Measurements from ENCODE around the gene WDR27.

GRCh38 chr6:169452117-169452868 is 249.5 kb downstream of the WDR27 start:
- TF ChIP-seq, protein P1, sequence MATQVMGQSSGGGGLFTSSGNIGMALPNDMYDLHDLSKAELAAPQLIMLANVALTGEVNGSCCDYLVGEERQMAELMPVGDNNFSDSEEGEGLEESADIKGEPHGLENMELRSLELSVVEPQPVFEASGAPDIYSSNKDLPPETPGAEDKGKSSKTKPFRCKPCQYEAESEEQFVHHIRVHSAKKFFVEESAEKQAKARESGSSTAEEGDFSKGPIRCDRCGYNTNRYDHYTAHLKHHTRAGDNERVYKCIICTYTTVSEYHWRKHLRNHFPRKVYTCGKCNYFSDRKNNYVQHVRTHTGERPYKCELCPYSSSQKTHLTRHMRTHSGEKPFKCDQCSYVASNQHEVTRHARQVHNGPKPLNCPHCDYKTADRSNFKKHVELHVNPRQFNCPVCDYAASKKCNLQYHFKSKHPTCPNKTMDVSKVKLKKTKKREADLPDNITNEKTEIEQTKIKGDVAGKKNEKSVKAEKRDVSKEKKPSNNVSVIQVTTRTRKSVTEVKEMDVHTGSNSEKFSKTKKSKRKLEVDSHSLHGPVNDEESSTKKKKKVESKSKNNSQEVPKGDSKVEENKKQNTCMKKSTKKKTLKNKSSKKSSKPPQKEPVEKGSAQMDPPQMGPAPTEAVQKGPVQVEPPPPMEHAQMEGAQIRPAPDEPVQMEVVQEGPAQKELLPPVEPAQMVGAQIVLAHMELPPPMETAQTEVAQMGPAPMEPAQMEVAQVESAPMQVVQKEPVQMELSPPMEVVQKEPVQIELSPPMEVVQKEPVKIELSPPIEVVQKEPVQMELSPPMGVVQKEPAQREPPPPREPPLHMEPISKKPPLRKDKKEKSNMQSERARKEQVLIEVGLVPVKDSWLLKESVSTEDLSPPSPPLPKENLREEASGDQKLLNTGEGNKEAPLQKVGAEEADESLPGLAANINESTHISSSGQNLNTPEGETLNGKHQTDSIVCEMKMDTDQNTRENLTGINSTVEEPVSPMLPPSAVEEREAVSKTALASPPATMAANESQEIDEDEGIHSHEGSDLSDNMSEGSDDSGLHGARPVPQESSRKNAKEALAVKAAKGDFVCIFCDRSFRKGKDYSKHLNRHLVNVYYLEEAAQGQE (IDR thresholded peaks at IDR 0.05; ENCODE audit: low read depth, low read length): no peak
- TF ChIP-seq CTCF (IDR thresholded peaks at IDR 0.05 in 2 of 3, conservative IDR thresholded peaks at IDR 0.05 in 1 of 3; ENCODE audit: control insufficient read depth in 2 of 3, extremely low read depth in 1 of 3, insufficient read depth in 1 of 3, low read depth in 3 of 3, low read length in 3 of 3) (no peak), CEBPB (IDR thresholded peaks at IDR 0.05; ENCODE audit: borderline replicate concordance in 1 of 2, low read depth in 2 of 2, low read length in 2 of 2) (no peak), CBX5 (IDR thresholded peaks at IDR 0.05; ENCODE audit: low read depth) (no peak), EZH2 (IDR thresholded peaks at IDR 0.05; ENCODE audit: borderline replicate concordance, control insufficient read depth, low read depth, low read length) (no peak), SP1 (IDR thresholded peaks at IDR 0.05; ENCODE audit: low read depth, low read length) (no peak), ZBED1 (IDR thresholded peaks at IDR 0.05; ENCODE audit: borderline replicate concordance) (no peak), EP300 (IDR thresholded peaks at IDR 0.05; ENCODE audit: borderline replicate concordance in 1 of 2, control insufficient read depth in 1 of 2, low read depth in 2 of 2, low read length in 2 of 2) (no peak), RAD51 (IDR thresholded peaks at IDR 0.05) (no peak), IKZF1 (conservative IDR thresholded peaks at IDR 0.05) (no peak), BHLHE40 (IDR thresholded peaks at IDR 0.05; ENCODE audit: borderline replicate concordance in 1 of 2, low read depth in 2 of 2, low read length in 1 of 2) (no peak), ETV6 (conservative IDR thresholded peaks at IDR 0.05 in 1 of 2, IDR thresholded peaks at IDR 0.05 in 1 of 2; ENCODE audit: borderline replicate concordance in 1 of 2, low read depth in 1 of 2) (no peak)
- TF ChIP-seq, protein P2, sequence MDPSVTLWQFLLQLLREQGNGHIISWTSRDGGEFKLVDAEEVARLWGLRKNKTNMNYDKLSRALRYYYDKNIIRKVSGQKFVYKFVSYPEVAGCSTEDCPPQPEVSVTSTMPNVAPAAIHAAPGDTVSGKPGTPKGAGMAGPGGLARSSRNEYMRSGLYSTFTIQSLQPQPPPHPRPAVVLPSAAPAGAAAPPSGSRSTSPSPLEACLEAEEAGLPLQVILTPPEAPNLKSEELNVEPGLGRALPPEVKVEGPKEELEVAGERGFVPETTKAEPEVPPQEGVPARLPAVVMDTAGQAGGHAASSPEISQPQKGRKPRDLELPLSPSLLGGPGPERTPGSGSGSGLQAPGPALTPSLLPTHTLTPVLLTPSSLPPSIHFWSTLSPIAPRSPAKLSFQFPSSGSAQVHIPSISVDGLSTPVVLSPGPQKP (IDR thresholded peaks at IDR 0.05; ENCODE audit: low read depth, low read length): no peak
